Activated naive CD4-positive, alpha-beta T cell treated with anti-CD3 and anti-CD28 coated beads, Interleukin-2, amount 10 ng/mL, durations not matched to agents 7 days and 5 days (primary cell): ENCODE results near the gene PDE4B.
"Not testable (repeated sequence)": the region's sequence is repeated elsewhere in the genome, so short reads cannot be mapped to it uniquely, and the experiment has no call there.

Experiments used
- CTCF ChIA-PET: fragments of 350-600 bp; sonication (Branson Sonifier 250); formaldehyde crosslinking; loops from one replicate; lab custom pipeline; 2021; ENCODE audit warnings: antibody characterized with exemption; lab: Charles Lee
- DNase-seq: peaks from one replicate; pipeline ENCODE4 v3.0.0-alpha.2; 2020
- H3K27ac Mint-ChIP-seq: one replicate; pipeline ENCODE4 v1.8.0; 2021; ENCODE audit warnings: mild to moderate bottlenecking, moderate library complexity, mixed read lengths
- H3K27me3 Mint-ChIP-seq: one replicate; pipeline ENCODE4 v1.8.0; 2021; ENCODE audit warnings: mild to moderate bottlenecking, mixed read lengths
- H3K36me3 Mint-ChIP-seq: one replicate; pipeline ENCODE4 v1.8.0; 2021; ENCODE audit warnings: mixed read lengths
- H3K4me1 Mint-ChIP-seq: one replicate; pipeline ENCODE4 v1.8.0; 2021; ENCODE audit warnings: mixed read lengths
- H3K4me3 Mint-ChIP-seq: one replicate; pipeline ENCODE4 v1.8.0; 2021; ENCODE audit warnings: mild to moderate bottlenecking, moderate library complexity, mixed read lengths
- H3K9me3 Mint-ChIP-seq: one replicate; pipeline ENCODE4 v1.8.0; 2021; ENCODE audit warnings: mixed read lengths

Gene PDE4B

DNA sequence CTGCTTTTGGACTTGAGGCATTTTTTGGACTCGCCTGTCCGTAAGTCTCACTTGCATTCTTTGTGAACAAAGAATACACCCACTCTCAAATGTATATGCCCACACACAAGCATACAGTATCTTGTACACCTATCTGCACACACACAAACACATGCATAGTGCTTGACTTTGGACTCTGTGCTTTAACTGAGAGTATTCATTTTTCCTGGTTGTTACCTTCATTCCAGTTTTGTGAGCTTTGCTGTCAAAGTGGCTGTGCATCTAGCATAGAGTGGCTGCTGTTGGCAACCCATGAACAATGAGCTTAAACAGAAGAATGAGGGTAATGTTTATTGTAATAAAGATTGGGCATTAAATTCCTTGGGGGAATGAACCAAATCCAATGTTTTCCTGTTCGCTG lies 199.0 kb downstream of the PDE4B start:
- Mint-ChIP-seq H3K36me3 (no peaks in the 10 kb centered on the region), H3K4me3 (no peak overlapping the region), H3K4me1 (no peaks in the 10 kb centered on the region), H3K27me3 (peaks cover 7% of the 10 kb centered on the region), H3K27ac (no peak overlapping the region), H3K9me3 (no peaks in the 10 kb centered on the region)
- CTCF ChIA-PET = interaction anchor here (1.5 kb wide), 1 partner anchor 252 kb away, joined by 3 read pairs; no protein-coding TSS in a partner anchor
- no peak for DNase-seq

DNA sequence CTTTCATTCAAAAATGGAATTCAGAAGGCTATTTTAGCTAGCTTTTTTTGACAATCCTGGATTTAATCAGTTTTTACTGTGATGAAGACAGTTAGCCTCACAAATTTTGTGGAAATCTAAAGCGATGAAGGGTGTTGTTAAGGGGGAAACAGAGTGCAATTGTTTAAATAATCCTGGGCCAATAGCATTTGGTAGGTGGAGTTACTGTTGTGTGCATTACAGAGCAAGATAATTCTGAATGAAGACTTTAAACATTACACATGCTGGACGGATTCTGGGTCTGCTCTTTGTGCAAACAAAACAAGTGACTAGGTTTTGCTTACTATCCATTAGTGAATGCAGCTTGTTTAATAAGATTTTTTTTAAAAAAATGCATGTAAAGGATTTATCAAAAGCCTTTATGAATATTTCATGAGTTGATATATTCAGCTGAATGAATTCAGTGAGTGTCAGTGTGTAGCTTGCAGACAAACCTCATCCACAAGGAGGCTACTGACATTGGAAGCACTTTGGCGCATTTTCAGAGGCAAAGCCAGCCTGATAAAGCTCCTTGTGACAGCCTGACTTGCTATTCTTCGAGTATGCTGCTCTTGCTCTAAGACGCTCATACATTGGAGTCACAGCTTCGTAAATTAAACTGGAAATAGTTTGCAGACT lies 199.6 kb downstream of the PDE4B start:
- H3K4me1 Mint-ChIP-seq = no peaks in the 10 kb centered on the region
- no peak overlapping the region for H3K27ac Mint-ChIP-seq
- no peak overlapping the region for H3K4me3 Mint-ChIP-seq
- DNase-seq = no peak
- H3K36me3 Mint-ChIP-seq = no peaks in the 10 kb centered on the region
- no peaks in the 10 kb centered on the region for H3K9me3 Mint-ChIP-seq
- H3K27me3 Mint-ChIP-seq = peaks cover 7% of the 10 kb centered on the region
- CTCF ChIA-PET = interaction anchor here (1.5 kb wide), 1 partner anchor 251 kb away, joined by 3 read pairs; no protein-coding TSS in a partner anchor

DNA sequence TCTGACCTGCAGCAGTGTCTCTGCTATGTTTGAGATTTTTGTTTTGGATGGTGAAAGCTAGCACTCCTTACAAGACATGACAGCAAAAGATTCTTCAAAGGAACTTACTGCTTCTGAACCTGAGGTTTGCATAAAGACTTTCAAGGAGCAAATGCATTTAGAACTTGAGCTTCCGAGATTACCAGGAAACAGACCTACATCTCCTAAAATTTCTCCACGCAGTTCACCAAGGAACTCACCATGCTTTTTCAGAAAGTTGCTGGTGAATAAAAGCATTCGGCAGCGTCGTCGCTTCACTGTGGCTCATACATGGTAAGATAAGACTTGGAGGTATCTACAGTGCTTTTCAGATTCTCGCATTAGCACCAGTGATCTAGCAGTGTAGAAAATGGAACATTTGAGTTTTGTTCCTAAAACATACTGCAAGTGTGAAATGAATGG lies 200.2 kb downstream of the PDE4B start:
- DNase-seq = no peak
- CTCF ChIA-PET = interaction anchor here (1.5 kb wide), 1 partner anchor 251 kb away, joined by 3 read pairs; no protein-coding TSS in a partner anchor
- Mint-ChIP-seq H3K4me1 (no peaks in the 10 kb centered on the region), H3K27me3 (peaks cover 7% of the 10 kb centered on the region), H3K4me3 (no peak overlapping the region), H3K36me3 (no peaks in the 10 kb centered on the region), H3K27ac (no peak overlapping the region), H3K9me3 (no peaks in the 10 kb centered on the region)

DNA sequence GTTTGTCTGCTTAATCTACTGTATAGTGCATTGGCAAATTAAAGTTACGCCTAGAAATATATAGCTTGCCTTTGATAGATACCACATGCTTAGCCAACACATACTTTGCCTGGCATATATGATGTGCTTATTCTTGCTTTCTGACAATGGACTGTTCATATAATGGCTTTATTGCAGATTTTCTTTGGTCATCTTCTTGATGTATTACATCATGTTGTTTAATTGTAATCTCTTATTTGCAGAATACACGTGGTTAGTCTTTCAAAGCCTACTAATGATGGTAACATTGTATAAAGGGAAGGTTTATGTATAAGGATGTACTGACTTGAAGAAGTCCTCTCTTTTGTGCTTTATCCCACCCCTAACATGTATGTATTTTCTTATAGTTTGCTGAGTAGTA lies 201.5 kb downstream of the PDE4B start:
- H3K4me1 Mint-ChIP-seq = no peaks in the 10 kb centered on the region
- H3K4me3 Mint-ChIP-seq = no peak overlapping the region
- H3K27ac Mint-ChIP-seq = no peak overlapping the region
- no peaks in the 10 kb centered on the region for H3K36me3 Mint-ChIP-seq
- H3K27me3 Mint-ChIP-seq = peaks cover 7% of the 10 kb centered on the region
- no peak for DNase-seq
- CTCF ChIA-PET = interaction anchor here (0.7 to 1.5 kb wide), 3 partner anchors 12 to 249 kb away, joined by 3 to 4 read pairs (median 3); no protein-coding TSS in a partner anchor
- H3K9me3 Mint-ChIP-seq = no peaks in the 10 kb centered on the region

DNA sequence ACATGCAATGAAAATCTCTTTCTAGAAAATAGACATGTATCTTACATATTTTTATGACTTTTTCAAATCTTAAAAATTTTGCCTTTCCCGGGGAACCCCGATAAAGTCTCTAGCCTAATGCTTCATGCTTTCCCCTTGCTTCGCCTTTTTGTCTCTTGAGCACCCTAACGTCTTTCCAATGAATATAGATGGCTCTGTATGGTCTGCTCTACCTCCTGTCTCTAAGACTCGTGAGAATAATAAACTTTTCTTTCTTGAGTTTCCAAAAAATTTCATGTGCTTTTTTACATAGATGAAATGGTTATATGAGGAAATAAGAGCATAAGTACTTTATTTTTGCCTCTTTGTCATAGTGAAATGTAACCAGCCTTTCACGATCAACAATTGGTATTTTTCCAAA lies 202.6 kb downstream of the PDE4B start:
- Mint-ChIP-seq H3K9me3 (no peaks in the 10 kb centered on the region), H3K27ac (no peak overlapping the region), H3K36me3 (no peaks in the 10 kb centered on the region), H3K27me3 (peaks cover 7% of the 10 kb centered on the region), H3K4me1 (no peaks in the 10 kb centered on the region), H3K4me3 (no peak overlapping the region)
- CTCF ChIA-PET = interaction anchor here (1.5 kb wide), 1 partner anchor 247 kb away, joined by 3 read pairs; no protein-coding TSS in a partner anchor
- no peak for DNase-seq

DNA sequence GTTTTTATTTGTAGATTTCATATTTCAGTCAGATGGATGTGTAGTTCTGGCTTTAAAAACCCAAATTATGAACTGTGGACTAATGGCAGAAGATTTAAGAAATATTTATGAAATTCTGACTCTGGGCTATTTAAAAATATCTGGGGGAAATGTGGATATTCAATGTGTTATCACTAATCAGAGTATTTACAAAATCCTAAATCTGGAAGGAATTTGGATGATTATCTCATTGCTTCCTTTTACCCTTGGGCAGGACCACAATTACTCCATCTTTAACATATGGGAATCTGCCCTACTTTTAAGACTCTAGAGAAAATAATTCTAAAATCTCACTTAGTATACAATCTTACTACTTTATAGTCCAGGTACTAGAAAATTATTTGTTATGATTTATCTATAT lies 203.2 kb downstream of the PDE4B start:
- Mint-ChIP-seq H3K36me3 (no peaks in the 10 kb centered on the region), H3K27me3 (peaks cover 12% of the 10 kb centered on the region), H3K4me3 (no peak overlapping the region), H3K9me3 (no peaks in the 10 kb centered on the region), H3K4me1 (no peaks in the 10 kb centered on the region), H3K27ac (no peak overlapping the region)
- CTCF ChIA-PET = no interaction called here
- no peak for DNase-seq

DNA sequence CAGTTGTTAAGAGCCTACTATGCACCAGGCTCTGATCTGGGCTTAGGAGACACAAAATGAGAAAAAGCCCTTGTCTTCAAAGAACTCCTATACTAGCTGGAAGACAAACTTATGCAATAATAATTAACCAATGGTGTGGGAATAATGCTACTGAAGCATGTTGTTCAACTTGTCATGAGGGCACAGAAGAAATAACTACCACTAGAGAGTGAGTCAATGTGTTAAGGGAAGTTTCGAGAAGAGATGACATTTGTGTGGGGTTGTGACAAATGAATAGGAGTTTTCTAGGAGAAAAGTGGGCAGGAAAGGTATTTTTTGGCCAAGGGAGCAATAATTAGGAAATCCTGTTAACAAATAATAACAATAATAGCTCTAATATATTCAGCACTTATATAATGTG lies 205.0 kb downstream of the PDE4B start:
- CTCF ChIA-PET = no interaction called here
- Mint-ChIP-seq H3K9me3 (no peaks in the 10 kb centered on the region), H3K27me3 (peaks cover 8% of the 10 kb centered on the region), H3K27ac (no peak overlapping the region), H3K36me3 (no peaks in the 10 kb centered on the region), H3K4me3 (no peak overlapping the region), H3K4me1 (no peaks in the 10 kb centered on the region)
- no peak for DNase-seq

DNA sequence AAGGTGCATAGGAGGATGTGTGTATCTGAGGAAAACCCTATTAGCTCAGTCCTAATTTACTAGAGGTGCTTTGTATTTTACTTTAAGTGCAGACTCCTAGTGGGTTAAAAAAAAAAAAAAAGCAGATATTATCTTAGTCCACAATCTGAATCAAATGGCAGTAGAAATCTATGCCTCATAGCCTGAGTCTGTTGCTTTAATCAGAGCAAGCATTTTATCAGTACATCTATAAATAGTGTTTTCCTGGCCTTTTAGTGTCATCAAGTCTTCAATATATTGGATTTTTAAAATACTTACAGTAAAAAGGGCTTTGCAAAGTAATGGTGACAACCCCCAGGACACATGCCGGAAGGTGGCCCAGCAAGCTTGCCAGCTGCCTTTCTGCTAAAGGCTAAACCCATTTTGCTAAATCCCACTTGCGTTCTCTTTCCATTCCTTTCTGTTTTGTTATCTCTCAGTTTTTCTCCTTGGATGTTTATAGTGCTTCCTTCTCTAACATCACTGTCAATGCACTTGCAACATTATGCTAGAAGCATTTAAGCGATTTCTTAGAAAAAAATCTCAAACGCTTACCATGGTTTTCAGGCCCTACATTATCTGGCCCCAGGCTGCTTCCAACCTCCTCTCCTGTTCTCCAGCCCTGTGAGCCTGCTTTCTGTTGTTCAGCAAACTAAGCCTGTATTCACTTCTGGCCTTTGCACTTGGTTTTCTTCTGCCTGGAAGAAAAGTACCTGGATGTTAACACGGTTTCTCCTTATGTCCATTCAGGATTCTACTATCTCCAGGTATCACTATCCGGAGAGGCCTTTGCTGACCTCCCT lies 206.3 kb downstream of the PDE4B start:
- no peaks in the 10 kb centered on the region for H3K36me3 Mint-ChIP-seq
- no peak overlapping the region for H3K4me3 Mint-ChIP-seq
- CTCF ChIA-PET = interaction anchor here (0.6 to 1.3 kb wide), 2 partner anchors 244 to 481 kb away, joined by 4 to 5 read pairs; no protein-coding TSS in a partner anchor
- H3K27me3 Mint-ChIP-seq = peaks cover 8% of the 10 kb centered on the region
- no peaks in the 10 kb centered on the region for H3K9me3 Mint-ChIP-seq
- no peak for DNase-seq
- no peaks in the 10 kb centered on the region for H3K4me1 Mint-ChIP-seq
- H3K27ac Mint-ChIP-seq = no peak overlapping the region

DNA sequence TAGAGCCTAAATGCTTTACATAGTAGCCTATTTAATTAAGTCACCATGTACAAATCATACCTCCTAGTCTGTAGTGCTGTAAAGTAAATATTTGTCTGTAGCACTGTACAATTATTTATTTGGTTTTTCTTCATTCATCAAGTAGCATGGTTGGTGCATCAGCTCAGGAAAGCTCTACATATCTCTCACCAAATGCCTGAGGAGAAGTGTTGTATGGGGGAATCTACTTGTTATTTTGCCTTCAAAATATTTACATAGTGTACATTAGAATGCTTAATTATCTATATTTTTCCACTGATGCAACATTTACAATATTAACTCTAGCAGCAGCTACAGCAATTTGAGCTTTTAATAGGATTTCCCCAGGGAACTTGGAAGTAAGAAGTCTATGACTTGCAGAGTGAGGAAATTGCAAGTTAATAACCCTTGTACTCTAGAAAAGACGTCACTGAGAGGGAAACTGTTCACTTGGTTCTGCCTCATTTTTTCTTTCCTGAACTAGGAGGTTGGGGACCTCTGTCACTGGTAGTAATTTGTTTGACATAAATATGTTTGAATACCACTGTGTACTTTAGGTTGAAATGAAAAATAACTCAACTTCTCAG lies 207.4 kb downstream of the PDE4B start:
- peaks cover 8% of the 10 kb centered on the region for H3K27me3 Mint-ChIP-seq
- no peak for DNase-seq
- H3K27ac Mint-ChIP-seq = no peak overlapping the region
- H3K36me3 Mint-ChIP-seq = no peaks in the 10 kb centered on the region
- no peaks in the 10 kb centered on the region for H3K9me3 Mint-ChIP-seq
- CTCF ChIA-PET = interaction anchor here (1.3 kb wide), 1 partner anchor 243 kb away, joined by 4 read pairs; no protein-coding TSS in a partner anchor
- no peaks in the 10 kb centered on the region for H3K4me1 Mint-ChIP-seq
- H3K4me3 Mint-ChIP-seq = no peak overlapping the region

DNA sequence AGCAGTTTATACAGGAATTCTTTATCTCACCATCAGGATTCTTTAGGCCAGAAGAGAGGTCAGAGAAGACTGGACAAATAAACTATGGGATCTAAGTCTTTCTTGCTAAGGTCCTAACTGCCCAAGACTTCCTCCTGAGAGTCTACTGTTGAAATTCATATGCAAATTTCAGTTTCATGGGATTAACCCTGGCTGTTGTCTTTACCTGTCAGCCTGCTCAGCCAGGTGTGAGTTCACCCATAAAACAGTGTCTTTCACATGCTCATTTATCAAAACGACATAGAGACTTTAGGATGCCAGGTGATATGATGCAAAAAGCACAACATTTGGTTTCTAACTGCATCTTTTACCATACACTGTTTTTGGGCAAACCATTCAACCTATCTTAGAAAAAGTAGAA lies 211.0 kb downstream of the PDE4B start:
- DNase-seq = no peak
- Mint-ChIP-seq H3K27me3 (peaks cover 12% of the 10 kb centered on the region), H3K4me3 (no peak overlapping the region), H3K9me3 (no peaks in the 10 kb centered on the region), H3K4me1 (no peaks in the 10 kb centered on the region), H3K27ac (no peak overlapping the region), H3K36me3 (no peaks in the 10 kb centered on the region)
- CTCF ChIA-PET = no interaction called here

DNA sequence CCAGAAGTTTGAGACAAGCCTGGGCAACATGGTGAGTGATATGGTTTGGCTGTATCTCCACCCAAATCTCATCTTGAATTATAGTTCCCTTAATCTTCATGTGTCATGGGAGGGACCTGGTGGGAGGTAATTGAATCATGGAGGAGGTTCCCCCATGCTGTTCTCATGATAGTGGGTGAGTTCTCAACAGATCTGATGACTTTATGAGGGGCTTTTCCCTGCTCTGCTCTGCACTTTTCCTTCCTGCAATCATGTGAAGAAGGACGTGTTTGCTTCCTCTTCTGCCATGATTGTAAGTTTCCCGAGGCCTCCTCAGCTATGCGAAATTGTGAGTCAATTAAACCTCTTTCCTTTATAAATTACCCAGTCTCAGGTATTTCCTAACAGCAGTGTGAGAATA lies 213.8 kb downstream of the PDE4B start:
- H3K27ac Mint-ChIP-seq, H3K36me3 Mint-ChIP-seq, H3K27me3 Mint-ChIP-seq, DNase-seq, H3K4me1 Mint-ChIP-seq, H3K4me3 Mint-ChIP-seq, H3K9me3 Mint-ChIP-seq, CTCF ChIA-PET: not testable (repeated sequence)

DNA sequence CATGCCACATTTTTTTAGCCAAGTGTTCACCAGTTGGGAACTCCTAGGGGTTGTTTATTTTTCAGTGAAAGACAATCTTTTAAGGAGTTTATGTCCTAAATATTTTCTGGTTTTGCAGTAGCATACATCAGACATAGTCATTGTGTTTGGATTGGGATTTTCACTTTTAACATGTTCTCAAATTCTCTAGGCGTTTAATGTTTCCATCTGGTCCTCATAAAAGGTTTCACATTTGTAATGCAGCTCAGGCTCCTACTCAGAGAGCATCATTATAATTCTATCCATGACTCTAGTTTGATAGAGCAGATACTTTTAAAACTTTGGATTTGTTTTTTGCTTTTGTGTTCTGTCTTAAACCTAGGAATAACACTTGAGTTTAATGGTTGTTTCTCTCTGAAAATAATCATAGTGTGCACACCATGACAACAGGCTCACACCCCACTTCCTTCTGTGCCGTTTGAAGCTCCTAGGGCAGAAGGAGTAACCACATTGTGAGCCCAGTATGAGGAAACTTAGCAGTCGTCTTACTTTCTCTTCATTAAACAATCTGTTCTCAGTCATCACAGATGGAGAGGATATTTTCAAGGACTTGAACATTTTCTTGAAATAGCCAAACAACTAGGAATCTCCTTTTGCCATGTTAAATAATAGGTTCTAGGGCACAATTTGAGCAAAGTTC lies 219.6 kb downstream of the PDE4B start:
- no peaks in the 10 kb centered on the region for H3K36me3 Mint-ChIP-seq
- peaks cover 4% of the 10 kb centered on the region for H3K4me1 Mint-ChIP-seq
- DNase-seq = no peak
- H3K27me3 Mint-ChIP-seq = peaks cover 4% of the 10 kb centered on the region
- CTCF ChIA-PET = no interaction called here
- no peak overlapping the region for H3K27ac Mint-ChIP-seq
- no peak overlapping the region for H3K4me3 Mint-ChIP-seq
- H3K9me3 Mint-ChIP-seq = no peaks in the 10 kb centered on the region

DNA sequence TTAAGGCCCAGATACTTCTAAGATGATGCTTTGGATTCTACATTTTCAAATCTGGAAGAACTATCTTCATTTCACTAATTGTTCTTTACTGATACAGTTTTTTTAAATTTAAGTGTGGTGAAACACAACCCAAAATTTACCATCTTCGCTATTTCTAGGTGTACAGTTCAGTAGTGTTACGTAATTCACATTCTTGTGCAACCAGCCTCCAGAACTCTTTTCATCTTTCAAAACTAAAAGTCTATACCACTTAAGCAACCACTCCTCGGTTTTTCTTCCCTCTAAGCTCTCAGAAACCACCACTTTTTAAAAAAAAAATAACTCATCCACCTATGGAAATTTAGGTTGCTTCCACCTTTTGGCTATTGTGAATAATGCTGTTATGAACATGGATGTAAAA lies 220.7 kb downstream of the PDE4B start:
- Mint-ChIP-seq H3K27ac (no peak overlapping the region), H3K36me3 (no peaks in the 10 kb centered on the region), H3K4me3 (no peak overlapping the region), H3K4me1 (peaks cover 4% of the 10 kb centered on the region), H3K9me3 (no peaks in the 10 kb centered on the region), H3K27me3 (peaks cover 4% of the 10 kb centered on the region)
- CTCF ChIA-PET = no interaction called here
- DNase-seq = no peak
